GM12878 (cell line): ENCODE measurements around the gene SBK2. TPM values are rescaled to one million over a fixed set of nuclear protein-coding genes. Genes with fewer than 3 reads are reported as not detected.
A peak's percentile ranks its signal among the peaks of the same experiment; 100 is the strongest.

ENCODE experiments used
- ATAC-seq: fragments of 200-7000 bp; cut with Tn5 transposase; 3 replicates; pipeline ENCODE4 v1.9.1; 2020; ENCODE audit warnings: mild to moderate bottlenecking, moderate library complexity
- BruUV-seq: library from RNA; stranded (reverse); fragments of 400-500 nt; replicated peaks from 2 replicates; lab custom pipeline; 2021; lab: Mats Ljungman, UMichigan
- CTCF ChIA-PET: fragments of 300-600 bp; sonication (Branson Sonifier 250); formaldehyde crosslinking; extraction: SDS; loops from one replicate; lab custom pipeline; 2021; ENCODE audit warnings: inconsistent platforms; lab: Yijun Ruan, JAX
- POLR2A ChIA-PET: fragments of 350-600 bp; formaldehyde crosslinking; extraction: SDS; loops from one replicate; lab custom pipeline; 2021; ENCODE audit warnings: inconsistent platforms; lab: Charles Lee
- RAD21 ChIA-PET: fragments of 300-600 bp; sonication (Branson Sonifier 250); formaldehyde crosslinking; loops from one replicate; lab custom pipeline; 2023; ENCODE audit warnings: antibody characterized with exemption; ENCODE audit not compliant: unreplicated experiment; lab: Charles Lee
- SMC1A ChIA-PET: fragments of 300-600 bp; sonication (Branson Sonifier 250); formaldehyde crosslinking; loops from one replicate; lab custom pipeline; 2023; ENCODE audit not compliant: unreplicated experiment, uncharacterized antibody; lab: Charles Lee
- DNase-seq: peaks from one replicate; pipeline ENCODE4 v3.0.0-alpha.2; 2011; ENCODE audit warnings: low read depth, low spot score
- FAIRE-seq: peaks from 3 replicates; lab custom pipeline; 2011; peaks lifted over from hg19 to GRCh38; lab: Jason Lieb, UNC
- H2AFZ ChIP-seq: 2 replicates; pipeline ENCODE4 v1.6.0; 2011; ENCODE audit warnings: low read depth, low read length, control low read depth; ENCODE audit not compliant: control insufficient read depth
- H3K27ac ChIP-seq: 2 replicates; pipeline ENCODE4 v1.5.1; 2011; ENCODE audit warnings: control low read depth; ENCODE audit not compliant: control insufficient read depth, insufficient read depth
- H3K27me3 ChIP-seq, 2 experiments: replicated peaks in 1 of 2; 2 replicates each; pipeline versions ENCODE4 v1.6.0 to v1.6.1; 2011; ENCODE audit warnings: low read length in 1 of 2; ENCODE audit not compliant: control insufficient read depth in 2 of 2, insufficient read depth in 2 of 2
- H3K36me3 ChIP-seq, 2 experiments: 2 replicates each; pipeline ENCODE4 v1.5.1; 2011; ENCODE audit warnings: low read length in 1 of 2; ENCODE audit not compliant: control insufficient read depth in 2 of 2, insufficient read depth in 2 of 2
- H3K4me1 ChIP-seq: 2 replicates; pipeline ENCODE4 v1.6.1; 2011; ENCODE audit warnings: mild to moderate bottlenecking, low read length, moderate library complexity, mixed read lengths; ENCODE audit not compliant: control insufficient read depth, insufficient read depth
- H3K4me2 ChIP-seq: 2 replicates; pipeline ENCODE4 v1.6.0; 2011; ENCODE audit warnings: control low read depth; ENCODE audit not compliant: control insufficient read depth, insufficient read depth
- H3K4me3 ChIP-seq: fragments of 200-600 bp; sonication (generic); 2 replicates; pipeline ENCODE4 v1.5.1; 2016
- H3K79me2 ChIP-seq: 2 replicates; pipeline ENCODE4 v1.6.0; 2011; ENCODE audit warnings: low read length; ENCODE audit not compliant: control insufficient read depth, insufficient read depth
- H3K9ac ChIP-seq: 2 replicates; pipeline ENCODE4 v1.8.0; 2011; ENCODE audit warnings: low read length, control low read depth, mixed read lengths; ENCODE audit not compliant: control insufficient read depth, insufficient read depth
- H3K9me3 ChIP-seq: replicated peaks from 3 replicates; pipeline ENCODE4 v1.5.1; 2011; ENCODE audit warnings: mild to moderate bottlenecking, low read length; ENCODE audit not compliant: control insufficient read depth, insufficient read depth
- H4K20me1 ChIP-seq: 2 replicates; pipeline ENCODE4 v1.6.0; 2011; ENCODE audit not compliant: control insufficient read depth, insufficient read depth
- ATF2 ChIP-seq: IDR thresholded peaks from 2 replicates; pipeline ENCODE4 v1.6.1; 2012; ENCODE audit warnings: low read length, inconsistent platforms
- IKZF2 ChIP-seq, 2 experiments: fragments of 450-650 bp; IDR thresholded peaks; 2 replicates each; pipeline ENCODE4 v1.6.1; 2017; ENCODE audit warnings: mild to moderate bottlenecking in 2 of 2, moderate library complexity in 2 of 2
- IRF4 ChIP-seq: IDR thresholded peaks from 2 replicates; pipeline ENCODE4 v1.6.1; 2011; ENCODE audit warnings: low read depth, low read length
- NFIC ChIP-seq: IDR thresholded peaks from 2 replicates; pipeline ENCODE4 v1.6.1; 2012; ENCODE audit warnings: low read depth, mild to moderate bottlenecking, inconsistent platforms, low read length, moderate library complexity
- SMAD1 ChIP-seq: fragments of 450-650 bp; IDR thresholded peaks from 2 replicates; pipeline ENCODE4 v1.6.1; 2018; ENCODE audit warnings: mild to moderate bottlenecking, low read depth; ENCODE audit not compliant: partially characterized antibody
- ZBTB40 ChIP-seq: fragments of 450-650 bp; IDR thresholded peaks from 2 replicates; pipeline ENCODE4 v1.6.1; 2016; ENCODE audit warnings: mild to moderate bottlenecking, moderate library complexity, borderline replicate concordance
- ZNF24 ChIP-seq: fragments of 450-650 bp; IDR thresholded peaks from 2 replicates; pipeline ENCODE4 v1.6.1; 2017; ENCODE audit warnings: antibody characterized with exemption, mild to moderate bottlenecking
- WGBS: methylation state at CpG from one replicate; pipeline ENCODE4 v1.1.6; 2016; ENCODE audit warnings: low lambda C conversion rate; ENCODE audit not compliant: insufficient replicate concordance, insufficient coverage; ENCODE audit errors: missing lambda C conversion rate; 5-methylcytosine and 5-hydroxymethylcytosine counted together
- in situ Hi-C: fragments of 300-500 bp; cut with MboI; formaldehyde crosslinking; loops from 9 replicates; pipeline ENCODE4 v1.14.3; 2018; ENCODE audit warnings: mixed read lengths
- intact Hi-C: fragments of 100-400 bp; cut with micrococcal nuclease; formaldehyde crosslinking; loops from one replicate; pipeline ENCODE4 v1.14.2; 2022; ENCODE audit not compliant: unreplicated experiment
- polyA plus RNA-seq, 11 experiments: library from polyadenylated mRNA; depleted of rRNA in 4 of 11; unstranded in 6 of 11; stranded (reverse) in 5 of 11; fragments of >200 nt; fragmentation: Nextera tagmentation in 4 of 11; fragmentation: Illumina TruSeq in 1 of 11; extraction: Ambion mirVana in 4 of 11; extraction: Trizol in 1 of 11; gene quantifications; 1 replicate in 1 of 11; 2 replicates in 10 of 11; pipeline versions ENCODE4 v1.2.1 to v1.2.3, GENCODE V29; 2011 to 2016; ENCODE audit warnings: inconsistent platforms in 2 of 11, missing spikeins in 2 of 11, low read depth in 1 of 11
- total RNA-seq, 4 experiments: library from RNA; depleted of rRNA in 3 of 4; stranded (reverse); fragments of >200 nt in 3 of 4; fragmentation: Illumina TruSeq in 1 of 4; extraction: Trizol in 1 of 4; gene quantifications; 2 replicates each; pipeline versions ENCODE4 v1.2.1 to v1.2.3, GENCODE V29; 2013 to 2021

Gene SBK2
- total and polyA plus RNA-seq, 10 of the 15 experiments (the other 5 are each of a cell fraction or from before 2014, with no cell fraction given): not detected

GRCh38 chr19:55479451-55480230 is 57.3 kb downstream of the SBK2 start:
- FAIRE-seq: no peak
- no peaks in the 10 kb centered on the region for H4K20me1 ChIP-seq

More at GRCh38 chr19:55479451-55480230, 57.3 kb downstream of the SBK2 start:
- no peak overlapping the region for H3K9ac ChIP-seq
- intact Hi-C loops (no loop called here), in situ Hi-C loops (no loop called here)
- 0 out of 2 replicates have a peak overlapping the region, but pooled peaks have one; percentile 14 for H3K4me2 ChIP-seq
- DNase-seq (no peak), ATAC-seq (no peak)
- WGBS: 74% methylated on average over 15 of the region's 15 CpGs
- H3K27ac ChIP-seq: no peak overlapping the region
- H3K79me2 ChIP-seq: peaks cover 6% of the 10 kb centered on the region
- H3K4me3 ChIP-seq: no peak overlapping the region
- TF ChIP-seq ZNF24: no peak
- no peak for TF ChIP-seq SMAD1
- no peak for TF ChIP-seq IKZF2 (IDR thresholded peaks at IDR 0.05)
- TF ChIP-seq ZBTB40: no peak
- no peak for TF ChIP-seq NFIC
- no peak for TF ChIP-seq IRF4
- no peak for TF ChIP-seq ATF2
- ChIA-PET POLR2A (no interaction called here), RAD21 (interaction anchor here (0.6 to 1.0 kb wide), 2 partner anchors 18 to 24 kb away, joined by 3 to 4 read pairs; no protein-coding TSS in a partner anchor), SMC1A (no interaction called here), CTCF (interaction anchor here (1.1 kb wide), 1 partner anchor 12 kb away, joined by 4 read pairs; no protein-coding TSS in a partner anchor)
- no peaks in the 10 kb centered on the region for H3K9me3 ChIP-seq
- H3K27me3 ChIP-seq: no peaks in the 10 kb centered on the region
- BruUV-seq: no TSS peak
- peaks cover 0 to 9% of the 10 kb centered on the region in 2 experiments; a peak in 2 of 4 replicates for H3K36me3 ChIP-seq
- peaks cover 28% of the 10 kb centered on the region for H3K4me1 ChIP-seq
- H2AFZ ChIP-seq: no peak overlapping the region
